ENCODE results near the gene GNAT3.

Gene GNAT3

DNA sequence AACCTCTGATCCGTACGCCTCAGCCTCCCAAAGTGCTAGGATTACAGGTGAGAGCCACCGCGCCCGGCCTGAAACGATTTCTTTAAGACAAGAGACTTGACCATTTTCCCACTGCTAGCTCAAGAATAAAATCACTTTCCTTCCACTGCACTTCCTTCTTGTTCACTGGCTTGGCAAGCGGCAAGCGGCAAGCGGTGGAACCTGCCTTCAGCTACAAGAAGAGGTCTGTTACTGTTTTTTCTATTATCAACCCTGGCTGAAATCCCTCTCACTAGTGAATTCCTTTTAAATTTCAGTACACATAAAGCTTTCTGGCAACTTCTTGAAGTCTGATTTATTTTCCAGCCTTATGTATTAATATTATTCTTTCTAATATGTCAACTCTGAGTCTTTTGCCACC lies 12.8 kb upstream of the GNAT3 start:
- Mint-ChIP-seq H3K27me3 (ENCODE audit: low read depth) (no peaks in the 10 kb centered on the region), H3K27ac (no peak overlapping the region)

DNA sequence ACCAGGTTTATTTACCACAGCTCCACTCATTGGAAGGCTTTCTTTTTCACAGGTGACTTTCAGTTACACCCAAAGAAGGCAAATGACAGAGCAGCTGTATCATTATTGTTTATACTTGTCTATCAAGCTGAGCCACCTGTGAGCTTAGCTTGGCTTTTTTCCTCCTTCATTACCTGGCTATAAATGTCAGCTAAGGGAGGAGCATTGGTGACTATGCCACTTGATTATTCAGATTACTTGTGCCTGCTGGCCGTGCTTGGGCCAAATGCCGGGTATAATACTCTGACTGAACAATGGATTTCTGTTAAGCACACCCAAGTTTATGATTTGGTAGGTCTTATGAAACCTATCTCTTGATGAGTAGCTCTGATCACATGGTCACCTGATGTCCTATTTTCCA lies 9.9 kb upstream of the GNAT3 start:
- no peak overlapping the region for H3K4me3 Mint-ChIP-seq
- H3K27me3 Mint-ChIP-seq (ENCODE audit: low read depth) = no peaks in the 10 kb centered on the region
- no peak overlapping the region for H3K27ac Mint-ChIP-seq
- H3K9me3 Mint-ChIP-seq = no peaks in the 10 kb centered on the region
- no peaks in the 10 kb centered on the region for H3K36me3 Mint-ChIP-seq (ENCODE audit: low read depth)
- H3K4me1 Mint-ChIP-seq (ENCODE audit: low read depth) = no peaks in the 10 kb centered on the region

More for the DNA sequence above, 12.8 kb upstream of the GNAT3 start:
- H3K4me1 Mint-ChIP-seq (ENCODE audit: low read depth) = no peaks in the 10 kb centered on the region
- H3K36me3 Mint-ChIP-seq (ENCODE audit: low read depth) = no peaks in the 10 kb centered on the region
- no peak overlapping the region for H3K4me3 Mint-ChIP-seq
- H3K9me3 Mint-ChIP-seq = no peaks in the 10 kb centered on the region

DNA sequence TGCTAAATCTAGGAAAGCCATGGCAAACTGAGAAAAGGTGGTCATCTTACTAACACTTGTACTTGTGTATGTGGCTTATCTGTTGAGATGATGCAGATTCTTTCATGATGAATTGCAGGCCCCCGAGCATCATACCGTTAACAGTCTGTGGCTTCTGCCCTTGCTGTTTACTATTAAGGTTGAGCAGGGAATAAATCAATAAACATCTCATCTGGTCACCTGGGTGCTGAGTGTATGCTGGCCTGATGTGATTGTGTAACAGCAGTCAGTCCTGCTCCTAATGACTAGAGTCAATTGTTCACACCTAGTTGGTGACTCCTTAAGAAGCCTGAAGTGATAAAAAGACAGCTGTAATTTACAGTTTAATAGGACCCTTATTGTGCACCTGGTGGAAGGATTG lies 8.3 kb upstream of the GNAT3 start:
- Mint-ChIP-seq H3K27me3 (ENCODE audit: low read depth) (no peaks in the 10 kb centered on the region), H3K9me3 (no peaks in the 10 kb centered on the region), H3K4me1 (ENCODE audit: low read depth) (no peaks in the 10 kb centered on the region), H3K27ac (no peak overlapping the region), H3K36me3 (ENCODE audit: low read depth) (no peaks in the 10 kb centered on the region), H3K4me3 (no peak overlapping the region)

DNA sequence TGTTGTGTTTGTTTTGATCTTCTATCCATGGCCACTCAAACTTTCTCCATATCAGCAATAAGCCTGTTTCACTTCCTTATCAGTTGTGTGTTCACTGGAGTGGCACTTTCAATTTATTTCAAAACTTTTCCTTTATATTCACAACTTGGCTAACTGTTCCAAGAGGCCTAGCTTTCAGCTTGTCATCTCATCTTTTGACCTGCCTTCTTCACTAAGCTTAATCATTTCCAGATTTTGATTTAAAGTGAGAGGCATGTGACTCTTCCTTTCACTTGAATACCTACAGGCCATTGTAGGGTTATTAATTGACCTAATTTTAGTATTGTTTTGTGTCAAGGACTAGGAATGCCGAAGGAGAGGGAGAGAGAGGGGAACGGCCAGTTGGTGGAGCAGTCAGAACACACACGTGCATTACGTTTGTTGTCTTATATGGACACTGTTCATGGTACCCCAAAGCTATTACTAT lies 5.5 kb upstream of the GNAT3 start:
- Mint-ChIP-seq H3K4me1 (ENCODE audit: low read depth) (no peaks in the 10 kb centered on the region), H3K9me3 (no peaks in the 10 kb centered on the region), H3K4me3 (no peak overlapping the region), H3K27me3 (ENCODE audit: low read depth) (no peaks in the 10 kb centered on the region), H3K27ac (no peak overlapping the region), H3K36me3 (ENCODE audit: low read depth) (no peaks in the 10 kb centered on the region)

DNA sequence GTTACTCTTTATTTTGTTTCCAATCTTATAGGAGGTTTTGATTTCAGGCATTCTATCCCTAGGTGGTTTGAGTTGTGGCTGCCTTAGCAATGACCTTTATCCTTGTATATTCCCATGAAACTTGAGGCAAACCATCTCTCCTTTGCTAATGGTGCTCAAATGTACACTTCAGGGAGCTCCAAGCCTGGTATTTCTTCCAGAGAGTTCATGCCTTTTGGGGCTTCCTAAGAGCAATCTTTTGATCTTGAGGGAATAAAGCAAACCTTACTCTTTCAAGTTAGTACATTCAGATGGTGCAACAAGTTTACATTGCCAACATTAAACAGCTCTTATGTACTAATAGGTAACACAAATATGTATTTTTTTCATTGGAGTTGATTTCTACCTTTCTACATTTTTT lies 3.4 kb upstream of the GNAT3 start:
- H3K4me1 Mint-ChIP-seq (ENCODE audit: low read depth) = no peaks in the 10 kb centered on the region
- H3K9me3 Mint-ChIP-seq = no peaks in the 10 kb centered on the region
- H3K36me3 Mint-ChIP-seq (ENCODE audit: low read depth) = no peaks in the 10 kb centered on the region
- H3K4me3 Mint-ChIP-seq = no peak overlapping the region
- H3K27me3 Mint-ChIP-seq (ENCODE audit: low read depth) = no peaks in the 10 kb centered on the region
- H3K27ac Mint-ChIP-seq = no peak overlapping the region

DNA sequence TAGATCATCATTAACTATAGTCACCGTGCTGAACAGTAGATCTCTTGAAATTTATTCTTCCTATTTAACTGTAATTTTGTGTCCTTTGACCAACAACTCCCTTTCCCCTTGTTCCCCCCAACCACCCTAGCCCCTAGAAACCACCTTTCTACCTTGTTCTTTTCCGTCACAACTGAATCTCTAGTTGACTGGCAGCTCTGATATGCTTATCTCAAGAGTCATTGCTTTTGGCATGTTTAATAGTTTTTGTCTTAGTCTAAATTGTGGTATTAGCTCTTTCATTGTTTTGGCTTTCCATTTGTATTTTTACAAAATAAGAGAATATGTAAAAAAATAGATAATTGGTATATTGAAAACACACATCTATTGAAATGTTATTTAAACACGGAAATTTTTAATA lies 1.8 kb downstream of the GNAT3 start:
- H3K4me3 Mint-ChIP-seq = no peak overlapping the region
- H3K27ac Mint-ChIP-seq = no peak overlapping the region
- no peaks in the 10 kb centered on the region for H3K27me3 Mint-ChIP-seq (ENCODE audit: low read depth)
- no peaks in the 10 kb centered on the region for H3K36me3 Mint-ChIP-seq (ENCODE audit: low read depth)
- H3K4me1 Mint-ChIP-seq (ENCODE audit: low read depth) = no peaks in the 10 kb centered on the region
- H3K9me3 Mint-ChIP-seq = no peaks in the 10 kb centered on the region

DNA sequence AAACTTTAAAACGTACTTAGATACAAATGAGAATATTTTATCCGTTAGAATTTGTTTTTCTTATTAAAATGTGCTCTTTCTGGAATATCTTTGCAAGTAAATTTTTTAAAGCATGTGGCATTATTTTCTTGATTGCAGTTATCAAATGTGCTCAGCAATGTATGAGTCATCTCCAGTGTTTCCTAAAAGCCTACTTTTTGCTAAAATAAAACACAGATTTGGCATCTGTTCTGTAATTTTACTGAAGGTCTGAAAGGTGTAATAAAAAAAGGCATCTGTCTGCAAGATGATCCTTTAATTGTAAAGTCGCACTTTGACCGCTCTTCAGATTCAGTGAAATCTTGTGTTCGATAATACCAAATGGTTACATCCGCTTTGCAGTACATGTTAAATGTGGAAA lies 3.4 kb downstream of the GNAT3 start:
- H3K27ac Mint-ChIP-seq = no peak overlapping the region
- H3K4me1 Mint-ChIP-seq (ENCODE audit: low read depth) = no peaks in the 10 kb centered on the region
- H3K9me3 Mint-ChIP-seq = no peaks in the 10 kb centered on the region
- no peaks in the 10 kb centered on the region for H3K36me3 Mint-ChIP-seq (ENCODE audit: low read depth)
- H3K4me3 Mint-ChIP-seq = no peak overlapping the region
- H3K27me3 Mint-ChIP-seq (ENCODE audit: low read depth) = no peaks in the 10 kb centered on the region

DNA sequence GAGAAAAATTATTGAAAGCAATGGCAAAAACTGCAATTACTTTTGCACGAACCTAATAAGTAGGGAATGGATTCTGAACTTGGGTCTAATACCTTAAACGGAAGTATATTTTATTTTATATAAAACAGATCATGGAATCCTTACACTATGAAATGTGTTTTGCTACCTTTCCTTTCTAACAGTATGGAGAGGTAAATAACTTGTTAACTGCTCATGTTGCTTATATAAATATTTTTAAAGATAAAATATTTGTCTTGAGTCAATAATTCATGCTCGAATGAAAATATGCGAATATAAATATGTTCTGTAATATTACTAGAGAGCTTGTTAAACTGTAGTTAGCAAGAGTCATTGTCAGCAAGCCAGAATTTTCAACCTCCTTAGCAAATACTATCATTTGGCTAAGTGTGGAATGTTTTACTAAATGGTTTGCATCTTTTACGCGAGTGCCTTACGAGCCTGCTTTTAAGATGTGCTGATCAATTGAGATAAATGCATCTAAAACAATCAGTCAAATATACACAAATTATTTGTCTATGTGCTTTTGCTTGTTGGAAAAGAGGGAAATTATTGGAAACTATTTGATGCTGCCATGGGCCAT lies 5.9 kb downstream of the GNAT3 start:
- H3K9me3 Mint-ChIP-seq = no peaks in the 10 kb centered on the region
- no peaks in the 10 kb centered on the region for H3K27me3 Mint-ChIP-seq (ENCODE audit: low read depth)
- H3K27ac Mint-ChIP-seq = no peak overlapping the region
- no peaks in the 10 kb centered on the region for H3K36me3 Mint-ChIP-seq (ENCODE audit: low read depth)
- H3K4me1 Mint-ChIP-seq (ENCODE audit: low read depth) = no peaks in the 10 kb centered on the region
- H3K4me3 Mint-ChIP-seq = no peak overlapping the region

DNA sequence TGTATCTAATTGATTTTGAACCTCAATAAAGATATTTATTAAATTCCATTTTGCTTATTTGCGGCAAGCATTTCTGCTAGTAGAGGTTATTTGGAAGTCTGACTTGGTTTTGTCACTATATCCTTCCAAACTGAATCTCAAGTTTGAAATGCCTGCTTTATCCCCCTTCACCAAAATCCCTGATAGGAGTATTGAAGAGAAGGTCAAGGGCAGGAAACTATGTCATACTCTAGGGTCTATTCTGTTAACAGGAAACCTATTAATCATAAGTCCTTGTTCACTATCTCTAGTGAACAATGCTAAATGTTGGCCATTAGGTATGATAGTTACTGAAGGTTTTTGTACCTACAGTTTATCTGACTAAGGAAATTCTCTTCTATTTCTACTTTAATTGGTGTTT lies 11.5 kb downstream of the GNAT3 start:
- Mint-ChIP-seq H3K9me3 (no peaks in the 10 kb centered on the region), H3K4me3 (no peak overlapping the region), H3K27me3 (ENCODE audit: low read depth) (no peaks in the 10 kb centered on the region), H3K27ac (no peak overlapping the region), H3K36me3 (ENCODE audit: low read depth) (no peaks in the 10 kb centered on the region), H3K4me1 (ENCODE audit: low read depth) (no peaks in the 10 kb centered on the region)

DNA sequence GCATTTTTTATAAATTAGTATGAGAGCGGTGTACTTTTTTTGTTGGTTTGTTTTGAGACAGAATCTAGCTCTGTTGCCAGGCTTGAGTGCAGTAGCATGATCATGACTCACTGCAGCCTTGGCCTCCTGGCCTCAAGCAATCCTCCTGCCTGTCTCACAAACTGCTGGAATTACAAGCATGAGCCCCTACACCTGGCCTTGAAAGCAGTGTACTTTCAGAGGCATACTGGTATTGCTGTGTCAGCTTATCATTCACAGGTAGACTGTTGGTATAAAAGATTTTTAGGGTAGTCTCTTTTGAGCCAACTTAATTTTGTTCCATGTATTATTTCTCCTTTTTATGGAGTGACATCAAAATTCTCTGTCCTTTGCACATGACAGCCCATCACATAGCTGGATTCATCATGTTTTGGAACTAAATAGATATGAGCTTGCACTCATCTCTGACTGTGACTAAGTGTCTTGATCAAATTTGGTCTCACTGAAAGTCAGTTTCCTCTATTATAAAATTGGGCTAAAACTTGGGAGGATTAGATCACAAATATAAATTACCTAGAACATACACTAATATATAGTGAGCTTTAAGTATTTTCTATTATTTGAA lies 12.4 kb downstream of the GNAT3 start:
- Mint-ChIP-seq H3K4me3 (no peak overlapping the region), H3K27ac (no peak overlapping the region), H3K36me3 (ENCODE audit: low read depth) (no peaks in the 10 kb centered on the region), H3K27me3 (ENCODE audit: low read depth) (no peaks in the 10 kb centered on the region), H3K4me1 (ENCODE audit: low read depth) (no peaks in the 10 kb centered on the region), H3K9me3 (no peaks in the 10 kb centered on the region)

DNA sequence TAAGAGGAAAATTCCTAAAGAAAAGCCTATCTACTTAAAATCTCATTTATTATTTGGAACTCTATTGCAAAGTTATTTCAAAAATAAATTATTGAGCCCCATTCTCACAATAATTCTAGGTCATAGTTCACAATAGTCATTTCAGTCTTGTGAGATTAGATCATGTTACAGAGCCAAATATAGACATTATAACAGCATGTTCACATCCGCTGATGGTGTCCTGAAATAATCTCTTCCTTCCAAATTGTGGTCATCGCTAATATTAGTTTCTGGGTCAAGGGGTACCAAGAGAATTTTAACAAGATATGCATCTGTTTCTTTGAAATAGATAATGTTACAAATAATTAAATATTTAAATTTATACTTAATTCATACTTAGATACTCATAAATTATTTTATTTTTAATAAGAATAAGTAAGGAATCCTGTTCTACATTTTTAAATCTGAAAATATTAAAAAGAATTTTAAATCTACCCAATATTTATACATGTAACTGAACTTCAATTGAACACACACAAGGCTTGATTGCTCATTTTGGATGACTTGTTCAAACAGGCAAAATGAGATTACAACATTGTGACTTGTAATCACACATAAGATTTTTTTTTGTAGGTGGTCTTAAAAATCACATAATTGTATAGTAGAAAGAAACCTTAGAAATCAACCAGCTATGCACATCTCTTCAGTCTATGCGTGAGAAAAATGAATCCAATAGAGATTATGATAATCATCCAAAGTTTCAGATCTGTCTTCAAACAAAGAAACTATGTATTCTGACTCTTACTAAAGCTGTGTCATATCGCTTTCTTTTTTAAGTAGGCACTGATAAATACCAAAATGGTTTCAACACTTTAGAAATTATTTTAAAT lies 13.1 kb downstream of the GNAT3 start:
- Mint-ChIP-seq H3K36me3 (ENCODE audit: low read depth) (no peaks in the 10 kb centered on the region), H3K27me3 (ENCODE audit: low read depth) (no peaks in the 10 kb centered on the region), H3K4me3 (no peak overlapping the region), H3K9me3 (no peaks in the 10 kb centered on the region), H3K27ac (no peak overlapping the region), H3K4me1 (ENCODE audit: low read depth) (no peaks in the 10 kb centered on the region)

DNA sequence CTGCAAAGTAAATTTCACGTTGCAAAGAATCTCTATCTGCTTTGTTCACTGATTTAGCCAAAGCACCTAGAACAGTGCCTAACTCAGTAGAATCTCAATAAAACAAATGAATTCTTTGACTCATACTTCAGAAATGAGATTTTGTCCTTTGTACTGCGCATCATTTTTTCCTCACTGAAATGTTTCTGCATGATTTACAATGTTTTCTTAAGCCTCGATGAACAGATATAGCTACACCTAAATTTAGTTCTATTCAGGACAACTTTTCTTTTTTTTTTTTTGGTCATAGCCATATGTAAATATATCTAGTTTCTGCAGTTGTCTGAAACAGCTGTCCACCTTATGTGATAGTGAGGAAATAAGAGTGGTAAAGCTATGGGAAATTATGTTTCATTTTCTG lies 15.3 kb downstream of the GNAT3 start:
- Mint-ChIP-seq H3K27me3 (ENCODE audit: low read depth) (no peaks in the 10 kb centered on the region), H3K27ac (no peak overlapping the region), H3K36me3 (ENCODE audit: low read depth) (no peaks in the 10 kb centered on the region), H3K4me1 (ENCODE audit: low read depth) (no peaks in the 10 kb centered on the region), H3K4me3 (no peak overlapping the region), H3K9me3 (no peaks in the 10 kb centered on the region)

DNA sequence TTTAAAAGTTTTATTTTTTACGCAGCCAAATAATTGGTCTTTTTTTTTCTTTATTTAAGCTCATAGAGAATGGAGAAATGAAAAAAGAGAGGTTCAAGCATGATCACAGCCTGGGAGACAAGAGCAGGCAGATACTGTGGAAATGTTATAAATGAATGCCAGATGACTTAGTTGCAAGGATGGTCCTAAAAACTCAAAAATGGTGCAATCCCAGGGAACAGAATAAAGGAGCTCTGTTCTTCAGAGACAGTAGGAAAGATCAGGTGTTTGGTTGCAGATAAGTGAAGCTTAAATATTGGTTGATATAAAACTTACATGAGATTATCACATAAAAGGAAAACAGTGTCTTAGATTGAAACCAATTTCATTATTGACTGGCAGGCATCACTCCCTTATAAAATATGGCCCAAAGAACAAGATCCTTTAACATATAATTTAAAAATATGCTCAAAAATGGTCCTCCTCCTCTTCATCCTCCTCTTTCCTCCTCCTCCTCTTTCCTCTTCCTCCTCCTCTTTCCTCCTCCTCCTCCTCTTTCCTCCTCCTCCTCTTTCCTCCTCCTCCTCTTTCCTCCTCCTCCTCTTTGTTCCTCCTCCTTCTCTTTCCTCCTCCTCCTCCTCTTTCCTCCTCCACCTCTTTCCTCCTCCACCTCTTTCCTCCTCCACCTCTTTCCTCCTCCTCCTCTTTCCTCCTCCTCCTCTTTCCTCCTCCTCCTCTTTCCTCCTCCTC lies 18.6 kb downstream of the GNAT3 start:
- H3K9me3 Mint-ChIP-seq = no peaks in the 10 kb centered on the region

DNA sequence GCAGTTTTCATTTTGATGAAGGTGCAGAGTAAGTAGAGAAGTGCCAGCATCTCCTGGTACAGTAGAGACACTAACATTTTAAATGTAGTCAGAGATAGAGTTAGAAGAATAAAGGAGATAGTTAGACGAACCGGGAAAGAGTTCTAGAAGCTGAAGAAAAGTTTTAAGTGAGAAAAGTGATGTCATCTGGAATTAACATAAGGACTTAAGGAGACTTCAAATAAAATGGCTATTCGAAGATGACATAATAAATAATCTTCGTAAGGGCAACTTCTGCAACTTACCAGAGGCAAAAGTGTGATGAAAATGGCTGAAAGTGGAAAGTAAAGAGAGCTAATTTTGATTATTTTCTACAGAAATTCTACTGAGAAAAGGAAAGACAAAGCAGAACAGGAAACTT lies 20.4 kb downstream of the GNAT3 start:
- Mint-ChIP-seq H3K4me3 (no peak overlapping the region), H3K9me3 (no peaks in the 10 kb centered on the region), H3K27me3 (ENCODE audit: low read depth) (no peaks in the 10 kb centered on the region), H3K27ac (no peak overlapping the region), H3K36me3 (ENCODE audit: low read depth) (no peaks in the 10 kb centered on the region), H3K4me1 (ENCODE audit: low read depth) (no peaks in the 10 kb centered on the region)

More for the DNA sequence above, 18.6 kb downstream of the GNAT3 start:
- H3K4me3 Mint-ChIP-seq = no peak overlapping the region
- no peaks in the 10 kb centered on the region for H3K4me1 Mint-ChIP-seq (ENCODE audit: low read depth)
- H3K27ac Mint-ChIP-seq = no peak overlapping the region
- no peaks in the 10 kb centered on the region for H3K27me3 Mint-ChIP-seq (ENCODE audit: low read depth)
- no peaks in the 10 kb centered on the region for H3K36me3 Mint-ChIP-seq (ENCODE audit: low read depth)

Data from T-helper 1 cell treated with Interleukin-12 subunit alpha and Interleukin-12 subunit beta and Interleukin-4 antibody, amounts not matched to agents 30 μg/mL and 1 μg/mL, for 36 hours (primary cell).